HPDE6-E6E7 (cell line): ENCODE results near the gene CDK16.

Experiments used
- DNase-seq: peaks from one replicate; pipeline ENCODE4 v3.0.0; 2011; ENCODE audit warnings: missing footprints; ENCODE audit errors: extremely low spot score

The CDK16 gene

DNA sequence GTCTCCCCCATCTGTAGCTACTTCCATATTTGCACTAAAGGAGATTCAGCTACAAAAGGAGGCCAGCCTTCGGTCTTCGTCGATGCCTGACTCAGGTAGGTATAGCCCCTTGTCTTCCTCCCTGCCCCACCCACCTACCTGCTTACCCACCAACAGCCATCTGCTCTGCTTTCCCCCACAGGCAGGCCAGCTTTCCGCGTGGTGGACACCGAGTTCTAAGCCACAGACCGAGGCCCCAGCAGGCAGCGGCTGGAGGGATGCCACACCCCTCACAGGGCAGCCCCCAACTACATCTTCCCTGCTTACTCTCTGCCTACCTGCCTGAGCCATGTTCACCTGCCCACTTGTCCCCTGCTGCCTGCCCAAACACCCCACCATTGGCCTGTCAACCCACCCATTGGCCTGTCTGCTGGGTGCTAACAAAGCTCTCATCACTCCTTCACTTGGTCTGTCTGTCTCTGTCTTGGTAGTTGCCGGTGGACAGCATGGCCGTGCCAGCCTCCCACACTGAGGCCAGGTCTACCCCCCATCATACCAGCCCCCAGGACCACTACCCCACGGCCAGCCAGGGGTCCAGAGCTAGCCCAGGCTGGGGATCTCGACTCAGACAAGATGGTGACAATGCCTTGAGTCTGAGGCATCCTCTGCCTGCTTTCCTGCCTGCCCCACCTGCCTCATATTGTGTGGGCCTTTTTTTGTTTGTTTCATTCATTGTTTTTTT lies 10.2 kb downstream of the CDK16 start:
- no peak for DNase-seq

DNA sequence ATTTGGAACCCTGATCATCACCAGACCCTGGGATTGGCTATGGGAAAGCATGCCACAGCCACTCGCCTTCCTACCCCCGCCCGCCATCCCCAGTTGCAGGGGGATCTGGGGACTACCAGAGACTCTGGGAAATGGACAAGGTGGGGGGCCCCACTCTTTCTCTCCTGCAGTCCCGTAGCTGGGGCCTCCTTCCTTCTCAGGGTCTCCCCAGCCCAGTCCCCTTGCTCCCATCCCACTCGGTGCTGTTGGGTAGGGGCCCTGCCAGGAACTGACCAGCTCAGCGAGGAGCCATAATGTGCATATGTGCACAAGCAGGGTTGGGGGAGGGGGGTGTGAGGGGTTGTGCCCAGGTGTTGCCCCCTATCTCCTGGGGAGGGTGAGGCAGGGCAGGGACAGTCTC lies 10.9 kb downstream of the CDK16 start:
- DNase-seq = no peak

DNA sequence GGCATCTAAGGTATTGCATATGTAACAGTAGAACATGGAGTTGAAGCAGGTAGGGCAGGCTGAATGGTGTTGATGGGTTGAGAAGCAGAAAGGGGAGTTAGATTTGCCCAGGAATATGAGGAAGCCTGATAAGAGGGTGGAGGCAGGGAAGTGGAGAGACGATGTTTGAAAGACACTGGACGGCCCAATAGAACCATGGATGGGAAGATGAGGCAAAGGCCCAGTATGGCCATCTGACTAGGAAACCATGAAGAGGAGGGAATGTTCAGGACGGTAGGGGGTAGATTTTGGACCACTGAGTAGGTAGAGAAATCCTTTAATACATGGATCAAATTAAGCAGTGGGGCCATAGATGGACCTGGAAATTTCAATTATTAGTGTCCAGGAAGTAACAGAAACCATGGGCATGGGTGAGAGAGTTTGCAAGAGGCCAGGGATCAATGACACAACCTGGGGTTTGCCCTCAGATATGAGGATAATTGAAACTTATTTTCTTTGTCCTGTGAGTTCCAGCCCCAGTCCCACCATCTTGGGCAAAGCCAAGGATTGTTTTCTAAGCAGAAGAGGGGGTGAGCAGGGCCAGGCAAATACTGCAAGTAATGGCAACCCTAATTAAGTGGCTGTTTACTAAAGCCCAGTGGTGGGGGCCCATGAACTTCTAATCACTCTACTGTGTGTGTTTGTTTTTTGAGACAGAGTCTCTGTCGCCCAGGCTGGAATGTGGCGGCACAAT lies 11.8 kb downstream of the CDK16 start:
- no peak for DNase-seq

- no peak for DNase-seq
These were observed 12.7 kb downstream of the CDK16 start for GRCh38 chrX:47231167-47231566.

GRCh38 chrX:47232197-47232802 lies 13.8 kb downstream of the CDK16 start:
- no peak for DNase-seq

- no peak for DNase-seq
These were observed 14.4 kb downstream of the CDK16 start, which contains the start of gene USP11 for GRCh38 chrX:47232803-47233332. Gene USP11, plus strand, starts transcription at chrX:47233009. Its CDS starts 35 bp downstream, at chrX:47233044.

- DNase-seq = peak; percentile 64
These were observed 15.0 kb downstream of the CDK16 start for GRCh38 chrX:47233333-47234113.

- no peak for DNase-seq
These were observed 16.1 kb downstream of the CDK16 start for GRCh38 chrX:47234583-47234982.

GRCh38 chrX:47235691-47236103 lies 17.2 kb downstream of the CDK16 start:
- no peak for DNase-seq

DNA sequence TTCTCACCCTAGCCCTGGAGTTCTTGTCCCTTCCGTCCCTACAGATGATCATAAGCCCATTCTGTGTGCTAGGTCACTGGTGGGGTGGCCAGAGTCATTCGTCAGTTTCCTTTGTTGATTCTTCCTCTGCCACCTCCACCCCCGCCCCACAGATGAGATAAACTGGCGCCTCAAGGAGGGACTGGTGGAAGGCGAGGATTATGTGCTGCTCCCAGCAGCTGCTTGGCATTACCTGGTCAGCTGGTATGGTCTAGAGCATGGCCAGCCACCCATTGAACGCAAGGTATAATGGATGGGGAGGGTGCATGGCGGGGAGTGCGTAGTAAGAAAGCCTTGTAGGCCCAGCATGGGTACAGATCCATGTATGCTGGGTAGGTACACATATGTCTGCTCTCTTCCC lies 20.7 kb downstream of the CDK16 start:
- DNase-seq = no peak

GRCh38 chrX:47239898-47240545 lies 21.5 kb downstream of the CDK16 start:
- no peak for DNase-seq

DNA sequence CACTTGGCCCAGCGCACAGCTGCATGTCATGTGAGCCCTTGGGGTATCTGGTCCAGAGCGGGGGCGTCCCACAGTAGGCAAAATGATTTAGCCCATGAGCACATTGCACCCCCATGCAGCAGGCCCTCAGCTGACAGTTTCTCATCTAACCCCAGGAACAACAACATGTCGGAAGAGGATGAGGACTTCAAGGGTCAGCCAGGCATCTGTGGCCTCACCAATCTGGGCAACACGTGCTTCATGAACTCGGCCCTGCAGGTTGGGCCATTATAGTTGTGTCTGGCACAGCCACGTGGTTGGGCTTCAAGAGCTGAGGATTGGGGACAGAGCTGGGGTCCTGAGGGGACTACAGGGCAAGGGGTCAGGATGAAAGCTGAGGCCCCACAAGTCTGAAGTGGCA lies 22.1 kb downstream of the CDK16 start:
- DNase-seq = no peak

DNA sequence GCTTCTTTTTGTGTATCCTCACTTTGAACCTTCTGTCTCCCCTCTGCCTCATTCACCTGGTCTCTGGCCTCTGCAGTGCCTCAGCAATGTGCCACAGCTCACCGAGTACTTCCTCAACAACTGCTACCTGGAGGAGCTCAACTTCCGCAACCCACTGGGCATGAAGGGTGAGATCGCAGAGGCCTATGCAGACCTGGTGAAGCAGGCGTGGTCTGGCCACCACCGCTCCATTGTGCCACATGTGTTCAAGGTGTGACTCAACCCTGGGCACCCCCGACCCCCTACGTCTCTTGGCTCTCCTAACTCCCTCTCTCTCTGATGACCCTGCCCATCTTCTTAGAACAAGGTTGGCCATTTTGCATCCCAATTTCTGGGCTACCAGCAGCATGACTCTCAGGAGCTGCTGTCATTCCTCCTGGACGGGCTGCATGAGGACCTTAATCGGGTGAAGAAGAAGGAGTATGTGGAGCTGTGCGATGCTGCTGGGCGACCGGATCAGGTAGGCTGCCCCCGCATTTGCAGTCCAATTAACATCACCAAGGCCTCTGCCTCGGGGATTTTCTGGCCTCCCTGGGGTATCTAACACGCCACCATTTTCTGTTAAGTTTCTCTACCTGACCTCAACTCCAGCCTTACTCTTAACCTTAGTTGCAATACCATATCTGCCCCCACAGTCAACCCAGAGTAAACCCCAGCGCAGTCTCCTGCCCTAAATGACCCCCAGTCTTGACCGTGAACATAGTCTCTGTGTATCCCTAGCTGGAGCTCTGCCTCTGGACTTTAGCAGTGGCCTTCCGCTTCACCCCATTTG lies 22.9 kb downstream of the CDK16 start:
- no peak for DNase-seq

GRCh38 chrX:47242321-47242720 lies 23.8 kb downstream of the CDK16 start:
- DNase-seq = no peak

- DNase-seq = no peak
These were observed 24.9 kb downstream of the CDK16 start for GRCh38 chrX:47243351-47243750.

DNA sequence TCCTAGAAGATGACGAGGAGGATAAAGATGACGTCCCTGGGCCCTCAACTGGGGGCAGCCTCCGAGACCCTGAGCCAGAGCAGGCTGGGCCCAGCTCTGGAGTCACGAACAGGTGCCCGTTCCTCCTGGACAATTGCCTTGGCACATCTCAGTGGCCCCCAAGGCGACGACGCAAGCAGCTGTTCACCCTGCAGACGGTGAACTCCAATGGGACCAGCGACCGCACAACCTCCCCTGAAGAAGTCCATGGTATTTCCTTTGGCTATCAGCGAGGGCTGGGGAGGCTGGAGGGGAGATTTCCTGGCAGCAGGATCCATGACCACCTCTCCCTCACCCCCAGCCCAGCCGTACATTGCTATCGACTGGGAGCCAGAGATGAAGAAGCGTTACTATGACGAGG lies 26.2 kb downstream of the CDK16 start:
- DNase-seq = no peak

- no peak for DNase-seq
These were observed 26.7 kb downstream of the CDK16 start for GRCh38 chrX:47245156-47245555.

GRCh38 chrX:47247206-47247998 lies 28.9 kb downstream of the CDK16 start:
- DNase-seq = no peak

DNA sequence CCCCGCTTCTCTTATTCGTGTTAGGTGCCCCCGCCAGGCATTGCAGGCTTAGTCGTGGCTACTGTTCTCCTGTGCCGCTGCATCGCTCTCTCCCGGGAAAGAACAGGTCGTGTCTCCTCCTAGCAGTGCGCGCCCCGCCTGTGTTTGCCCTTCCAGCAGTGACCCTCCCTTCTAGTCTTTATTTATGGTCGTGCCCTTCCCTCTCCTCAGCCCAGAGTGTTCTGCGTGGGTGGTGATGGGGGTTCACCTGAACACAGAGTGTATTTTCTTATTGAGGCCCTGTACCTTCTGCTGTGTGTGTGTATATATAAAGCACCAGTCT lies 29.5 kb downstream of the CDK16 start:
- no peak for DNase-seq

GRCh38 chrX:47248576-47248975 lies 30.1 kb downstream of the CDK16 start:
- no peak for DNase-seq
